Globus pallidus (tissue), 1 donor: ENCODE data around the gene IRGQ.
"Not testable (repeated sequence)": the region's sequence is repeated elsewhere in the genome, so short reads cannot be mapped to it uniquely, and the experiment has no call there.

Source experiments
- DNase-seq: peaks from one replicate; pipeline ENCODE4 v3.0.0-alpha.2; 2015; ENCODE audit warnings: low spot score

The IRGQ gene

DNA sequence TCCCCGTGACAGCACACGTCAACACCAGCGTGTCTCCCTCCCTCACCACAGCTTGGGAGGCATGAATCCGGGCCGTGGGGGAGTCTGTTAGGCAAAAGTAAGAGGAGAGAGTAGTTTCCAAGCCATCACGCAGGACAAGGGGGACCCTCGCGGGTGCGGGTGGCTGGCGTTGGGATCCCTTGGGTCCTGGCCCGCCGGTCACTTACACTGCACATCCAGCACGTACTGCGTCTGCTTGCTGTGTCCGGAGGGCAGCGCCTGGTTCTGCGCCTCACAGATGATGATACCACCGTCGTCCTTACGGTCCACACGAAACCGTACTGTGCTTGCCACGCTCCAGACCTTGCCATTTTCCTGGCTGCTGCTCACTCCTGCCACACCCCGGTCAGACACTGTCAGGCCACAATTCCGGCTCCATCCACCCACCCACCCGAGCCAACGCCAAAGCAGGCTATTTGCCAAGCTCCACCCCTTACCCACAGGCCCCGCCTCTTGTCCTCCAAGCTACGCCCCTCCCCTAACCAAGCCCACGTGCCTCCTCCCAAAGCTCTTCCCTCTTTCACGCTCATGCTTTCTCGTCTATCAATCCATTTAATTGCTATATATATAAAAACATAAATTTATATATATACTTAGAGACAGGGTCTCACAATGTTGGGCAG lies 30.1 kb upstream of the IRGQ start:
- DNase-seq, result no peak

DNA sequence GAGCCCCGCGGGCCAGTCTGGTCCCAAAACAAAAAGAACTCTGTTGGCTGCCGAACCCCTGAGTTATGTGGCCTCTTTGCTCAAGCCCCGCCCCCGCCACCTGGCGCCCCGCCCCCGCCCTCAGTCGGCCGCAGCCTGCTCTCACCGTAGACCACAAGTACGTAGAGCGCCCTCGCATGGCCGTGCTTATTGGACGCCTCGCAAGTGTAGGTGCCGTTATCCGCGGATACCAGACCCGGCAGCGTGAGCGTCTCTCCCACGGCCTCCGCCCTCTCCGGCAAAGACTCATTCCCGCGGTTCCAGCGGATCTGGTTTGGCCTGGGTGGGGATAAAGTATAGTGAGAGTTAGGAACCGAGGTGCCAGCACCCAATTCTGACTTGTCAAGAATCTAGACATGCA lies 29.0 kb upstream of the IRGQ start:
- DNase-seq, result no peak

DNA sequence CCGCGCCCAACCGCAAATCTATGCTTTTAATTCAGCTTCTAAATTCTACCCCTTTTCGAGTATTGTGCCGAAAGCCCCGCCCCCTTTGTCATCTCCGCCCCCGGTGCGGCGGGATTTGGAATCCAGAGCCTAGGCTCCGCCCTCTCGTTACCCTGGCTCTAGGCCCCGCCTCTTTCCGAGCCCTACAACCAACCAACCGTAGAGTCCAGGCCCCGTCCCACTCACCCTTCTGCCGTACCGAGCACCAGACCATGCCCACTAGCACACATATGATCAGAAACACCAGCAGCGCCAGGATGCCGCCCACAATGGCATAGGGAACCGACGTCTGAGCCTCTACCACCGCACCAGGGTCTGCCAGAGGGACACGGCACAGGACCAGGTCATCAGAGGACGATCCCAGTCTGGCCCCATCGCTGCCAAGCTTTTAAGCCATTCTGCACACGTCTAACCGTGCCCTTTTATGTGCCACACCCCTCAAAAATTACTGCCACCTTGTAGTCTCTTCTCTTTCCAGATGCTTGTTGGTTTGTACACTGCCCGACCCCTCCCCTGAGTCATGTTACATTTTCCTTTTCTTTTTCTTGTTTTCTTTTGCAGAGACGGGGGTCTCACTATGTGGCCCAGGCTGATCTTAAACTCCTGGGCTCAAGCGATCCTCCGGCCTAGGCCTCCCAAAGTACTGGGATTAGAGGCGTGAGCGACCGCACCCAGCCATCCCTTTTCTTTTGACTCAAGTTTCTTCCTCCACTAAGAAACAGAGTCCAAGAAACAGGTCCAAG lies 28.1 kb upstream of the IRGQ start:
- DNase-seq, result no peak

DNA sequence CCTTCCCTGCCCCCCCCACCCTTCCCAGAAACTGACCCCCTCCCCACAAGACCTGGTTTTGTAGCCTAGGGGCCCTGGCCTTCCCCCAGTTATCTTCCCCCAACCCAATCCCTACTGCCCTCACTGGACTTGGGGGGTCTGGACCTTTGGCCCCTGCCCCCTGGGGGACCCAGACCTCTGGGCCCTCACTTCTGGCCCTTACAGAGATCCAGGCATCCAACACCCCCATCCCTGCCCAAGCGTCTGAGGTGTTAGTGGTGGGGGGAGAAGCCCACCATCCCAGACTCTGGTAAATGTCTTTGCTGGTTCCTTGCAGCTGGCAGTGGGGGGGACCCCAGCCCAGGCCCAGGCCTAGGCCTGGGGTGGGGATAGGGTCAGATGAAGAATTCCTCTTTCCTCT lies 27.0 kb upstream of the IRGQ start:
- no peak for DNase-seq

DNA sequence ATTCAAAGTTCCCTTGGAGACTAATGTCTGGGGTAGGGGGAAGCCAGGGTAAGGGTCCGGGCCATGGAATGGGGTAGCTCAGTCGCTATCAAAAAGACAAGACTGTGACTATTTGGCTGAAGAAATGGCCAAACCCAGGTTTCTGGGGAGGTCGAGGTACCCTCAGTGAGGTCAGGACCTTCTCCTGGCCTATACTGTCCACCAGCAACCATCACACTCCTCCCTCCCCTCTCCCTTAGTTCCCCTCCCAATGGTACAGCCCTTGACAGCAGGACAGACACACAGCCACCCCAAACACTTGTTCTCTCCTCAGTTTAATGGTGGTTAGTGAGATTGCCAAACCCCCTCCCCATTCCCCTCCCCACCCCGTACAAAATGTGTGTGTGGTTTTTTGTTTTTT lies 26.1 kb upstream of the IRGQ start:
- no peak for DNase-seq

DNA sequence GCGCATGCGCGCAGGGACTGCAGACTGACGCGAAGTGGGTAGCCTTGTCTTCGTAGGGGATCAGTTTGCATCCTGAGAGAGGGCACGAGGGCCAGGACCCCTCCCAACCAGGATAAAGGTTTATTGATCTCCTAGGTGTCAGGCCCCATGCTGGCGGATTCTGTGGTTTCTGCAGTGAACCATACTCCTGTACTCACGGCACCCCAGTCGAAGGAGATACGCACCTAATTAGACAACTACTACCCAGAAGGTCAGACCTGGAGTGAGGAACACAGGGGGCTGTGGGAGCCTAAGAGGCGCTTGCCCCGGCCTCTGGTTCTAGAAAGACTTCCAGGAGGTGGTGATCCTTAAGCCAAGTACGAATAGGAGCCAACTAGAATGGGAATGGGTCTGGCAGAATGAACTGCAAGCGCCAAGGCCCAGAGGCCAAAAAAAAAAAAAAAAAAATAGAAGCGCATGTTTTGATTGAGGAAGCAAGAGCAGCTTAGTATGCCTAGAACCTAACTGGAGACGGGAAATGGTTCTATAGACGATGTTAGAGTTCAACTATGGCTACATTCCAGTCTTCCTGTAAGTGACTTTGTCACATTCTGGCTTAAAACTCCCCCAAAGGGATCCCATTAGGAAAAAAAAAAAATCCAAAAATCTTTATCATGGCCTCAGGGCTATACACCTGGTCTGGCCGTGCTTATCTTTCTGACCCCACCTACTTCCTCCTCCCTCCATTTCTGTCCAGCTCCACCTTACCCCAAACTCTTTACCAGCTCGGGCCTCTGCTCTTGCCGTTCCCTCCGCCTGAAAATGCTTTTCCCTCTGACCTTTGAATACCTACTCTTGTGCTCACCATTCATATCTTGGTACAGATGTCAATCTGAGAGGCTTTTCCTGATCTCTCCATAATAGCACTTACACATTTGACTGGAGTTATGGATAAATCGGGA lies 24.4 kb upstream of the IRGQ start:
- peak; percentile 43 for DNase-seq

DNA sequence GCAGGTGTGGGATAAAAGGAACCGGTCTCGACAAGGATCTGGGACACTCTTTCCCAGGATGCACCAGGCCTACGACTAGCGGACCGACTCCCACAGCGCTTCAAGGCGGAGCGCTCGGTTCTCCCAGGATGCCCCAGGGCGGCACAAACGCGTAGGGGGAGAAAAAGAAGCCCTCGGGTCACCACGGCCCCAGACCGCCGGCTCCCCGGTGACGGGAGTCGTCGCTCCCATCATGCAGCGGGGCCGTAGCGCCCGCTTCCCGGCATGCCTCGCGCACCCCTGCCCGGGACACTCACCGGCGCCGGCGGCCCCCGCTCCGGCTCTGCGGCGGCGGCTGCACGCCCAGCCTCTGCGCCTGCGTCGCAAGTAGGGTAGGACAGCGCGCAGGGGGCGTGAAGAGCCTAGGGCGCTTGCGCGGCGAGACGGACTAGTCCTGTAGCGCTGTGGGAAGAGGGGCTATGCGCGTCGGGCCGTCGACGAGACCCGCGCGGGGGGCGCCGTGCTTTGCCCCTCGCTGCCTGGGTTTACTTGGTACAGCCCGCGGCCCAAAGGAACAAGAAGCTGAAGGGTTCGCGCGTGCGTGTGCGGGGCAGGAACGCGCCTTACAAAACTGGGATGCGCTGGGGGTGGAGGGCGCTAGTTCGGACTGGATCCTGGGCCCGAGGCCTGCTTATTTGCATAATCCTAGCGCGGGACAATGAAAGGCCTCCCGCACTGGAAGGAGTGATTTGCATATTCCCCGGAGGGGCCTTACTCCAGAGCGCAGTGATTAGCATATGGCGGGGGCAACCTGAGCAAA lies 23.5 kb upstream of the IRGQ start, which contains the start of gene ZNF428:
ZNF428 (minus strand) TSS at position 368 of the 799 bp plus-strand sequence. CDS start 5,325 bp downstream, outside the sequence.
- DNase-seq, result peak; percentile 93

DNA sequence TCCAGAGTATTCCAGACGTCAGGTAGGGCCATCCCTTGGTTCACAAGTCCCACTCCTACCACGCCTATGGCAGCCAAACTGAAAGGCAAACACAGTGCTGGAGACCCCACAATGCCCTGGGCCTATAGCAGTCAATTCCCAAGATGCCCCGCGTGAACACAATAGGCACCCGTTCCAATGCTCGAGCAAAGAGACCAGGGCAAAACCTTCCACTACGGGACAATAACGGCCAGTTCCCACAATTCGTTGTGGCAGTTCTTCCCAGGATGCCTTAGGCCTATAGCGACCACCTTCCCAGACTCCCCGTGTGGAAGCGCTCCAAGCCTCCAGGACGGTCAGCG lies 23.0 kb upstream of the IRGQ start:
- no peak for DNase-seq

DNA sequence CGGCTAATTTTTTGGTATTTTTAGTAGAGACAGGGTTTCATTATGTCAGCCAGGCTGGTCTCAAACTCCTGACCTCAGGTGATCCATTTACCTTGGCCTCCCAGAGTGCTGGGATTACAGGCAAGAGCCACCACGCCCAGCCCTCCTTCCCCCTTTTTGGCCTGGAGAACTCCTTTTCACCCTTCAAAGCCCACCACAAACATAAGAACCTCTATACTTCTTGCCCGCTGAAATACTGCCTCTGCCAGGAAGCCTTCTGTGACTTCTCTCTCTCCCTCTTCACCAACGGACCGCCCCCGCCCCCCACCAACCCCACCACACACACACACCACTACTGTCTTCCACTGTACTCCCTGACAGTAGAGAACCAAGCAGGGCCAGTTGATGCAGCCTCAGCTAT lies 21.0 kb upstream of the IRGQ start:
- no peak for DNase-seq

DNA sequence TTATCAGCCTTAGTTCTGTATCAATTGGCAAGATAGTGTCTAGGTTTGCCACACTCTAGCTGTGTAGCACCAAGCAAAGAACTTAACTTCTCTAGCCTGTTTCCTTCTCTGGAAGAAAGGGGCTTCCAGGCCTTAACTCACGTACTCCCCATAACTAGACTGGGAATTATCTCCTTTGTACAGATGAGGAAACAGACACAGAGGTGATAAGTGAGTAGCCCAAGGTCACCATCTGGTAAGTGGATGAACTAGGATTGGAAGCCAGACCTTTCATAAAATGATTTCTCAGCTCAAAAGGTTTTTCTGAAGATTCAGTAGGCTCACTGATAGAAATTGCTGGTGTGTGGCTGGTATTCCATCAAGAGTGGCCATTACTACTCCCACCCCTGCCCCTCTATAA lies 20.4 kb upstream of the IRGQ start:
- DNase-seq, result no peak

DNA sequence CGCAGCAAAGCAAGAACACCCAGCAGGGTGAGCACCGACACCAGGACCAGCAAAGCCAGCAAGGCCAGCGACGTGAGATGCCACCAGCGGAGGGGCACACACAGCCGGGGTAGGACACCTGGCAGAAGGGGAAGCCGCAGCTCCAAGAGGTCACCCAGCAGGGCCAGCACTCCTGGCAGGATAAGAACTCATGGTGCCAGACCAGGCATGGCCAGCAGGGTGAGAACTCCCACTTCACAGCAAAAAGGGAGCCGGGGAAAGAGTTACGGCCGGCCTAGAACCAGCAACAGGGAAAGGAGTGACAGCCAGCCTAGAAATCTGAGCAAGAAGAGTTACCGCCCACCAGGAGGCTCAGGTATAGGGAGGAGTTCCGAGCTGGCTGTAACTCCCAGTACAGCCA lies 16.4 kb upstream of the IRGQ start:
- DNase-seq, result no peak

DNA sequence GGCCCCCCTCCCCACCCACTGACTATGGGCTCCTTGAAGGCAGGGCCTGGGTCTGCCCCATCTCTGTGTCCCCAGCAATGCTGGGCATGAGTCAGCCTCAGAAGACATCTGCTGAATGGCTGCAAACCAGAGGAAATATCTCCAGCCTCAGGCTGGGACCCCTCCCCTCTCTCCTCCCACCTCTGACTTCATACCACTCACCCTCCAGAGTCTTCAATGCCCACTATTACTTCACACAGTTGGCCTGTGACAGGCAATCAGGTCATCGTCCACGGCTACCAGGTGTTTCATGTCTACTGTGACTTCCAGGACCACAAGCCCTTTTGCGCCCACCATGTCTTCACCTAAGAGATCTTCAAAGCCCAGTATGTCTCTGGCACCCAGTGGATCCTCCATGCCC lies 15.9 kb upstream of the IRGQ start, which contains the start of gene SRRM5:
SRRM5 (plus strand) TSS at position 301 of the 400 bp plus-strand sequence; CDS start at position 335, 34 bp downstream.
- DNase-seq, result no peak

DNA sequence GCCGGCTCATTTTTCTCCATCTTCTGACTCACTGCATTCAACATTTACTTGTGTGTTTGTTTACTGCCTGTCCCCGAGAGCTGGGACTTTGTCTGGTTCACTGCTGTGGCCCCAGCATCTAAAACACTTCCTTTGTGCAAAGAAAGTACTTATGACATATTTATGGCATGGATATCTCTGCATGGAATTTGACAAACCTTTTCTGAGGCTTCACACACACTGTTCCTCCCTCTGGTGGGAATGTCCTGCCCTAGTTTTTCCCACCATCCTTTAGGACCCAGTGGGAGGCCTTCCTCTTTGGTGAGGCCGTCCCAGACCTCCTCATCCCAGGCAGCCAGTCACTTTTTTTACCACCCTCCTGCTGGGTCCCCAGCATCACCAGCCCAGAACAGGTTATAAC lies 14.6 kb upstream of the IRGQ start:
- DNase-seq, result no peak

DNA sequence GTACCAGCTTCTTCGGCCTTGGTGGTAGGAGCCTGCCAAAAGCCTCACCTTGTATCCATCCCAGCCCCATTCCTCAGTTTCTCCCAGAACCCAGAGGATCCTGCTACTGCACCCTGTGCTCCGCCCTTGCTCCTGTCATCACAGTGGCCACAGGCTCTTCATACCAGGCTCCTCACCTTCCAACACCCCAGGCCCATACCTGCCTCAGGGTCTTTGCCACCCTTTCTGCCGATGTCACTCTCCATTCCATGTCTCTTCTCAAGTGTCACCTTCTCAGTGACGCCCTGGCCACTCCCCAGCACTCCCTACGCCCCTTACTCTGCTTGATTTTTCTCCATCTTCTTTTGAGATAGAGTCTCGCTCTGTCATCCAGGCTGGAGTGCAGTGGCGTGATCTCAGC lies 13.9 kb upstream of the IRGQ start:
- no peak for DNase-seq

DNA sequence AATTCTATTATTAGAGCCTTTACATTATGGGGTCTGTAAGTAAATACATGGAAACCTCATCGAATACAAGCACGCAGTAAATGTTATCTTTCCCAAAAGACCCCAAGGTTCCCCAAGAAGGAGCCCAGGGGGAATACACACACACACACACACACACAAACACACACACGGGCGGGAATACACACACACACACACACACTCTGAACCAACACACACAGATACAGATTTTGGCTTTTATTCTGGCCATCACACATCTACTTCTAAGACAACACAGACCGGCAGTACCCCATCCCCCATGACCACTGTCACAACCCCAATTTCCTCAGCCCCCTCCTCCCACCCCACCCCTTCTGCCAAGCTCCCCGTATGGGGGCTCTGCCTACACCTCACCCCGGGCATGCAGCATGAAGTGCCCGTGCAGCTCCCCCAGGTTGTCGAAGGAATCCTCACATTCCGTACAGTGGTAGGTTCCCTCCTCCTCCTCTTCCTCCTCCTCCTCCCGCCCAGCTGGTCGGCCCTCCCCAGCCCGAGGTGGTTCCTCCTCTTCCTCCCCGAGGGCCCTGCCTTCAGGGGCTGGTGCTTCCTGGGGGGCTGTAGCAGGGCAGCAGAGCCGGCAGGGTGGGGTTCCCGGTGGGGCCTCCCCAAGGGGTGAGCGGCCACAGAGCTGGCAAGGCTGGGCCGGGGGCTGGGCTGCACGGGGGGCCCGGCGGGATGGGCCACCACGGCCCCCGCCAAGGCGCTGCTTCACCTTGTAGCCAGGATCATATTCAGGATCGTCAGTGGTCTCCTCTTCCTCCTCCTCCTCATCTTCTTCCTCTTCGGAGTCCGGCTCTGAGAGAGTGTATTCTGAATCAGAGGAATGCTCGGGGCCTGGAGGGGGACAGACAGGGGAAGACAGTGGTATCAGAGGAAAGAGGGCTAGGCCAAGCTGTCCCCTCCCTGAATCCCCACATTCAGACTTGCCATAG lies 11.6 kb upstream of the IRGQ start:
- no peak for DNase-seq

DNA sequence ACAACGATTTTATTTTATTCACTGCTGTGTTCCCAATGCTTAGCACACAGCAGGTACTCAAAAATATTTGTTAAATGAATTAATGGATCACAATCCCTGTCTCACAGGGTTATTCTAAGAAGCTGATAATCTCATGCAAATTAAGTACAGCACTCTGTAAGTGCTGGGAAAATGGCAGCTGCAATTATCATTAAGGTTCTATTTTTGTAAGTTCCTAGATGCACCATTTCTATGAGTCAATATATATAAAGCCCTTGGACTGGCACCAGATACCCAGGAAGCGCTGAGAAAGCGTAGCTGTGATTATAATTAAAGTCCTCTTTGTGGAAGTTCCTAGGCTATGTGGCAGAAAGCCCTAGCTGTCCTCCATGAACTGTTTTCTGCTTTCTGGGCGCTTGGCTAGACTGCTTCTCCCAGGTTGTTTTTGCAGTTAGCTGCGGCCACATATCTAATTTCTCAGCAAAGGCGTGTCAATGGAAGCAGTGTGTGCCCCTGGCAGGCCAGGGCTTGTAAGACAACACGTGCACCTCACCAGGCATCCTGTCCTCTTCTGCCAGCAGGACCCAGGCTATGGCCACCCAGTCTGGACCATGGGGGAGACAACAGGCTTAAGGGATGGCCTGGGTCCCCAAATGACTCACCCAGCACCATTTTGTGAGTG lies 10.8 kb upstream of the IRGQ start:
- DNase-seq, result no peak

DNA sequence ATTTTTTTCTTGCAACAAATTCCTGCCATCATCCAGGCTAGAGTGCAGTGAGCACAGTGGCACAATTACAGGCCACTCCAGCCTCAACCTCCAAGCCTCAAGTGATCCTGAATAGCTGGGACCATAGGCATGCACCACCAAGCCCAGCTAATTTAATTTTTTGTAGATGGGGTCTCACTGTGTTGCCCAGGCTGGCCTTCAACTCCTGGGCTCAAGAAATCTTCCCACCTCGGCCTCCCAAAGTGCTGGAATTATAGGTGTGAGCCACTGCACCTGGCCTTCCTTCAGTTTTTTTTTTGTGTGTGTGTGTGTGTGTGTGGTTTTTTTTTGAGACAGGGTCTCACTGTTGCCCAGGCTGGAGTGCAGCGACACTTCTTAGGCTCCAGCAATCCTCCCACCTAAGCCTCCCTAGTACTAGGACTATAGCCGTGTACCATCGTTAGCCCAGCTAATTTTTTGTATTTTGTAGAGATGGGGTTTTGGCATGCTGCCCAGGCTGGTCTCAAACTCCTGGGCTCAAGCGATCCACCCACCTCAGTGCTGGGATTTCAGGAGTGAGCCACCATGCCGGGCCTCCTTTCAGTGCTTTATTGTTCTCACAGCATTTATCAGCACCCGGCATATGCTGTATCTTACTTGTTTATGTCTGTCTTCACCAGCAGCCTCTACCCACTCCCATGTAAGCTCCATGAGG lies 10.1 kb upstream of the IRGQ start:
- DNase-seq, result no peak

DNA sequence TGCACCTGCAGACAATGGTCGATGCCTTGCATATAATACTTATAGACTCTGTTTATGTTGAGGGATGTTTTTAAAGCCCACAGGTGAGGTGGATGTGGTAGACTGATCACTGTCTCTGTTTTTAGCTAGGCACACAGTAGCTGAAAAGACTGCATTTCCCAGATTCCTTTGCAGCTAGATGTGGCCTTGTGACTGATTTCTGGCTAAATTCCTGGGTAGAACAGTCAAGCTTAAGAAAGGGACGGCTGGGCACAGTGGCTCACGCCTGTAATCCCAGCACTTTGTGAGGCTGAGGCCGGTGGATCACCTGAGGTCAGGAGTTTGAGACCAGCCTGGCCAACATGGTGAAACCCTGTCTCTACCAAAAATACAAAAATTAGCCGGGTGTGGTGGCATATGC lies 4.4 kb upstream of the IRGQ start:
- not testable (repeated sequence) for DNase-seq

DNA sequence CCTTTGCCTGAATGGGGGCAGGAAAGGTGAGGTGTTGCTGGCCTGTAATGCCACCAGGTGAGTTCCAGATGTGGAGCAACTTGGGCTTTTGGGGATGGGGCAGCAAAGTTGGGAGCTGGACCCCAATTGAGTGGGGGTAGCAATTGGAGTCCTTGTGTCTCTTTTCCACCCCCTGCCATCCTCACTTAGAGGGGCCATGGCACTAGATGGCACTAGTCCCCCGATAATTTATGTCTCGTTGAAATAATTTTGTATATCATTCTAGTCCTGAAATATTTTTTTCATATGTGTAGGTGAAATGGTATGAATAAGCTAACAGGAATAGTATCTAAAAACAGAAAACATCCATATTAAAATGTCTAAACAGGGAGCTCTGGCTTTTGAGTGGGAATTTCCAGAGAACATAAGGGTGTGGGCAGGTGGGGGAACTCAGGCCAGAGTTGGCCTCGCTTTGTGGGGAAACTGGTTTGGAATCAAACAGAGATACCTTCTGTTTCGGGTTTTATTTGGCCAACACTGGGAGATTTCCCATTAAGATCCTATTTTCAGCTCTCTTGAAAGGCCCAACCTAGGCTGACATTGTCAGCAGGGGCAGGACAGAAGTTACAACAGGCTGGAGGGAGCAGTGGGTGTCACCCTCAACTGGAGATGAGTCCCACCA lies 3.8 kb upstream of the IRGQ start:
- no peak for DNase-seq
